ENCODE measurements around the gene CD74. TPM values are rescaled to one million over a fixed set of nuclear protein-coding genes. Genes with fewer than 3 reads are reported as not detected.

Gene CD74
- total RNA-seq, 1 donor from 2014 or later = 34.1 TPM

DNA sequence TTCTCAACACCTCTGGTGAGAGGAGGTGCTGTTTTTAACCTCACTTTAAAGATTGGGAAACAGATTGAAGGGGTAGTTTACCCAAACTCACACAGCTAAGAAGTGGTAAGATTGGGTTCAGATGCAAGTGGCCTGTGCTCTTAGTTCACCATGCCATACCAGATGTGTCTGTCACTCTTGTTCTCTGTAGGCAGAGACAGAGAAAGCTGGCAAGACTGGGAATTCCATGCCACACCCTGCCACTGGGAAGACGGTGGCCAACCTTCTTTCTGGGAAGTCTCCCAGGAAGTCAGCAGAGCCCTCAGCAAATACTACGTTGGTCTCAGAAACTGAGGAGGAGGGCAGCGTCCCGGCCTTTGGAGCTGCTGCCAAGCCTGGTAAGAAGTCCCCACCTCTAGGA is 44.2 kb downstream of the CD74 start:
- no peak for DNase-seq (ENCODE audit: extremely low read depth, low read depth, low spot score)

DNA sequence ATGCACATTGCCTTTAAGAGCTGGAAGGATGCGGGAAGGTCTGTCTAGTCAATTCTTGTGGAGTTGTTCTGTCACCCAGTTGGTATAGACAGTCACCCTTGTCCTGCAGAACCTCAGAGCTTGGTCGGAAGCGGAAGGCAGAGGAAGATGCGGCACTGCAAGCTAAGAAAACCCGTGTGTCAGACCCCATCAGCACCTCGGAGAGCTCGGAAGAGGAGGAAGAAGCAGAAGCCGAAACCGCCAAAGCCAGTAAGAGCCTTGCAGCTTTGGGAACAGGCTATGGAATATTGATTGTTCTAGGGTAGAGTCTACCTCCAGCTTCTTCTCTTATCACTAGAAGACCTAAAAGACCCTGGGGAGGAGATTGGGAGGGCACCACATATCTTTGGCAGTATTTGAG is 48.7 kb downstream of the CD74 start:
- no peak for DNase-seq (ENCODE audit: extremely low read depth, low read depth, low spot score)

DNA sequence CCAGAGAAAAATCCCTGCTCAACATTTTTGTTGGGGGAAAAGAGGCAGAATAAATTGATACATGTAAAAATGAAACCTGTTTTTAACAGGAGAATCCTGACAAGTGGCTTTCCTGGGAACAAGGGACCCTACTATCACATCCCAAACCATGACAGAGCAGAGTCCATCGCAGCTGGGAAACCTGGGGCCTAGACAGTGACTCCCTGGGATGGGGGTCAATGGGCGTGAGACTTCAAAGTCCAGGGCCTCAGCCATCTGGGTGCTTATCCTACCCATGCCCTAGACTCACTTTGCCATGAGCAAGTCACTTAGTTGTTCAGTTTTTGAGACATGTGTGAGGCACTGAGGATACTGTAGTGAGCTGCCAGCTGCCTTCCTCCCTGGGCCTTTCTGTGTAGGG is 49.5 kb downstream of the CD74 start:
- DNase-seq (ENCODE audit: extremely low read depth, low read depth, low spot score) = no peak

DNA sequence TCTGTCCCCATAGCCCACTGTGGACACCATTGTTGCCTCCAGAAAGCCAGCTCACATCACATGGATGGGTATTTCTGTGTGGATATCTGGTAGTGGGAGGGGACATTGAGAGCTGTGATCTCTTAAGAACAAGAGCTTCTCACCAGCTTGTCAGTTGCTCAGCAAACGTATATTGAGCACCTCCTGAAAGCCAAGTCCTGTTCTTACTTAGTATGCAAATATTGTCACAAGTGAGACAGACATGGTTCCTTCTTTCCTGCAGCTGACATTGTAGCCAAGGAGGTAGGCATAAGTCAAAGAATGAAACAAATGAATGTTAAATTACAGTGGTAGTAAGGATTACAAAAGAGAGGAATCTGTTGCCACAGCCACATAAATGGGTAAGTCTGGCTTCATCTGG is 51.4 kb downstream of the CD74 start:
- no peak for DNase-seq (ENCODE audit: extremely low read depth, low read depth, low spot score)

DNA sequence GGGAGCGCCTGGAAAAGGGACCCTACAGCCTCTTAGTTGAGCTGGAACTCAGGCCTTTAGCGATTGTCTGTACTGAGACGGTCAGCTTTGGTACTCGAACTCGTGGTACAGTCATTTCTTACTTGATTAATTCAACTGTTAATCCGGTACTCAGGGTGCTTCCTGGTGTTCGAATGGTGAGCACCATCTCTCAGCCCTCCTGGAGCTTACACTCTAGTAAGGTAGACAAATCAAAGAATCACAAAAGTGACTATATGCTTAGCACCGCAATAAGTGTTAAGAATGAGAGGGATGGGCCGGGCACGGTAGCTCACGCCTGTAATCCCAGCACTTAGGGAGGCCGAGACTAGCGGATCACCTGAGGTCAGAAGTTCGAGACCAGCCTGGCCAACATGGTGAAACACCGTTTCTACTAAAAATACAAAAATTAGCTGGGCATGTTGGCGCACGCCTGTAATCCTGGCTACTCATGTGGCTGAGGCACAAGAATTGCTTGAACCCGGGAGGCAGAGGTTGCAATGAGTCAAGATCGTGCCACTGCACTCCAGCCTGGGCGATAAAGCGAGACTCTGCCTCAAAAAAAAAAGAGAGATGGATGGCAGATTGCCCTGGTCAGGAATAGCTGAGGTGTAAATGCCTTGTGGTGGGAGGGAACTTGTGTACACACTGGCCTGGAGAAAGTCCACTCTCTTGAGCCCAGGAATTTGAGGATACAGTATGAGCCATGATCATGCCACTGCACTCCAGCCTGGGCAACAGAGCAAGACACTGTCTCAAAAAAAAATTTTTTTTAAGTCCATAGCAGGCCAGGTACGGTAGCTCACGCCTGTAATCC is 54.2 kb downstream of the CD74 start:
- no peak for DNase-seq (ENCODE audit: extremely low read depth, low read depth, low spot score)

DNA sequence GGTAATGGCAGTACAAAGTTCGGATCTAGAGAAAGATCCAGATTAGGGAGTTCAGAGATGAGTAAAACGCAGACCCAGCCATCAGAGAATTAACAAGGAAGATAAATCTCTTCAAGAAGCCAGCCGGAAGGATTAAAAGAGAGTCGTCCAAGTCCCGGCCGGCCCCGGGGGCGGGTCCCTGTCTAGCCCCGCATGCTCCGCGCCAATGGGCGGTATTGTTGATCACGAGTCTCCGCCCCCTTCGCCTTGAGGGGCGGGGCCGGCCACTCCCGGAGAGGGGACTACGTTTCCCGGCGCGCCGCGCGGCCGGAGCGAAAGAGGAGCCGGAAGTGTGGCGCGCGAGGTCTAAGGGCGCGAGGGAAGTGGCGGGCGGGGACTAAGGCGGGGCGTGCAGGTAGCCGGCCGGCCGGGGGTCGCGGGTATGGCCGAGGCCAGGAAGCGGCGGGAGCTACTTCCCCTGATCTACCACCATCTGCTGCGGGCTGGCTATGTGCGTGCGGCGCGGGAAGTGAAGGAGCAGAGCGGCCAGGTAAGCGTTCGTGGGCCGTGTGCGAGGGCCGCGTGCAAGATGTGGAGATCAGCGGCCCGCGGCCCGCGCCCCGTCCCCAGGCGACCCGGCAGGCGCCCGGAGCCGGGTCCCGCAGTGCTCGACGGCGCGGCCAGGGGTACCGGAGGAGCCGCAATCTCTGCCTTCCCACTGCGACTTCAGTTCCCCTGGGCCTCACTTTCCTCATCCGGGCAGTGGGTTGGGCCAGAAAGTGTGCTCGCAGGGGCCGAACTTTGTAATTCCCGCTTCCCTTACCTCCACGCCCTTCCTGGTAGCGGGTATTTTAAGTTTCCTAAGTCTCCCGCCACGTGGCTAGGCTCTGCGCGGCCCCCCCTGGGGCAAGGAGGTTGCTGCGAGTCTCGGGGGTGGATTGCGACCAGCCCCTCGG is 55.1 kb downstream of the CD74 start, which contains the start of gene TCOF1:
TSS of gene TCOF1 (plus strand) at position 372 of the 935 bp plus-strand sequence. CDS start at position 422, 50 bp downstream.
- DNase-seq (ENCODE audit: extremely low read depth, low read depth, low spot score) = peak; percentile 31

DNA sequence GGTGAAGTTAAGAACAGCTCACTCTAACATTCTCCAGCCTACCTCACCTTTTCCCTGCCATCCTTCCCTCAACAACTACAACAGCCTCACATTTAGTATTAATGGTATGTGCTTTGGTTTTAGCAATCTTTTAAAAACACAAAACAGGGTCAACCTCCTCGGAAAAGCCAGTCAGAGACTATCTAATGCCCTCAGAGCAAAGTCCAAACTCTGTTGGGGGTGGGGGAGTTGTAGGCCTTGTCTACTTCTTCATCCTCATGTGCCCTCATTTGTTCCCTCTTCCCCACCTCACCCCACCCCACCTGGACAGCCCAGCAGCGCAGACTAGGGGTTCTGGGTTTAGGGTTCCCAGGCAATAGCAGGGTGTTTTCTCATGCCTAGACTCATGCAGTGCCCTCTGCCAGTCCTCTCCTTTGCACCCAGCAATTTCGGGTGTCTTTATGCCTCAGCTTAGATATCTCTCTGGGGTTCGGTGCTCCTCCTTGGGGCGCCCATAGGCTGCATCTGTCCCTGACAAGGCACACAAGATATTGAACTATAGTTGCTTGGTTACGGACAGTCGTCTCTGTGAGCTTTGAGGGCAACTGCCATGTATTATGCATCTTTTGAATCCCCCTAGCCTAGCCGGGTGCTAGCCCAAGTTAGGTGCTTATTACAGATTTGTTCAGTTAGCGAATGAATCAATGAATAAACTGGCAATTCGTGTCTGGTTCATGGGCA is 56.0 kb downstream of the CD74 start:
- DNase-seq (ENCODE audit: extremely low read depth, low read depth, low spot score) = no peak

DNA sequence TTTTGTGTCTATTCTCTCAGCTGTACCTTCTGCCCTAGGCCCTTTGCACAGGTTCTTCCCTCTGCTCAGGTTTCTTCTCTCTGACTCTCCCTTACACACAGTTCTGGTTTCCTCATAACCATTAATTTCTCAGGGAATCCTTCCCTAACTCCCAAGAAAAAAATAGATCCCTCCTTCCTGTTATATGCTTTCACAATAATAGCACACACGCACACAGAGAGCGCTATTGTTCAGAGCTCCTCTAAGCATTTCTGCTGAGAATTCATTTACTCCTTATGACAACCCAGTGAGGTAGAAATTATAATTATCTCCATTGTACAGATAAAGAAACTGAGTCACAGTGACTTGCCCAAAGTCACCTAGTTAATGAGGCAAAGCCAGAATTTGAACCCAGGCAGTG is 56.9 kb downstream of the CD74 start:
- DNase-seq (ENCODE audit: extremely low read depth, low read depth, low spot score) = no peak

DNA sequence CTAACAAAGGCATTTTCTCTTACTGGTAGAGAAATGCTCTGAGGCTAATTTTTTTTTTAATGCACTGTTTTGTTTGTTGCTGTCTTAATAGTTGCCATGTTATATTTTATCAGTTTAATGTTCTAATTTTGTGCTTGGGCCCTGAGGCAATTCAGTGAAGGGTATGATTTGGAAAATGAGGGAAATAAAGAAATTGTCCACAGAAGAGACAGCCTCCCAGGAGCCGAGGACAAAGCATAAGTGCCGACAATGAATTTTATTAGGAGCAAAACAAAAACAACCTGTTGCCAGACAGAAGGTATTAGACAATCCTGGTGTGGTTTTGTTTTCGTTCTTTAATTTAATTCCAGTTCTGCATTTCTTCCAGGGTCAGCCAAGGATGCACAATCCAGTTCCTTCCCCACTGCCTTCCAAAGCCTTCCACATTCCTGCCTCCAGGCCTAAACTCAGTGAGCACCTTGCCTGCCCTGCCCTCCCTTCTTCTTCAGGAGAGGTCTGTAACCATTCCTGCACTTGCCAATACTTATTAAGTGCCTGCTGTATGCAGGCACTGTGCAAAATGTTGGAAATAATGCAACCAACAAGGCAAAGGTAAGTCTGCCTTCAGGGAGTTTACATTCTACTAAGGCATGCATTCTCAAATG is 59.6 kb downstream of the CD74 start:
- DNase-seq (ENCODE audit: extremely low read depth, low read depth, low spot score) = no peak

DNA sequence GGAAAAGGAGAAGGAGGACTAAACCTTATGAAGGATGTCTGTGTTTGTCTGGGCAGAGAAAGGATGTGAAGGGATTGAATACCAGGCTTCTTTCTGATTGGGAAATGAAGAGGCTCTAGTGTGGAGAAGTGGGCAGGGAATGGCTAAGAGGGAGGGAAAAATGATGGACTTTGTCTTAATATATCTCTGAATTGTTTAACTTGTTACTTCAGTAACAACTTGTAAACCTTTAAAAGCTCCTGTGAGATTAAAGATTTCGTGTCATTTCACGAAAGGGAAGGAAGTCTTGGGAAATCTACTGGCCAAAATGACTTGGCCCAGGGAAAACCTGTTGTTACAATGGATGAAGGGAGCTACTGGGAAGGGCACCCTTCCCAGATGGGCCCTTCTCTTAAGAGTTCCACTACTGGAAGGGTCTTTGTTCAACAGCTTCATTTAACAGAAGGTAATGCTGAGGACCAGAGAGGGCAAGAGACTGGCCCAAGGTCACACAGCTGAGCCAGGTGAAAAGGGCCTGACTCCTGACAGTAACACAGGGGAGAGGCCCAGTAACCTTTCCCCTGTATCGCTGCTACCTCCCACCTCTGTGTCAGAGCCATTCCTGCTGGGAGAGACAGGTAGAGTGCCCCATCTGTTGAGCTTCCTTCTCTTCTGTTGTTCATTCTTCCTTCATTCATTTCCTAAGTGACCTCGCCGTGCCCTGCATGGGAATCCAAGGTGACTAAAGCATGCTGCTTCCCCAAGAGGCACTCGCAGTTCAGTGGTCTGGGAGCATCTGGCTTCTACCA is 60.3 kb downstream of the CD74 start:
- no peak for DNase-seq (ENCODE audit: extremely low read depth, low read depth, low spot score)

Other genes with a start within 250 kb of the CD74 start
- gene CDX1, start 246.1 kb downstream of the CD74 start, total RNA-seq = not detected in 2 replicates
- gene SLC6A7, start 222.8 kb downstream of the CD74 start, total RNA-seq = not detected in 2 replicates
- not detected in 2 replicates for gene CAMK2A, start 123.1 kb downstream of the CD74 start, total RNA-seq
- 1.8 and 5.3 TPM in 2 replicates for gene ARSI, start 110.0 kb downstream of the CD74 start, total RNA-seq
- gene TCOF1, start 55.2 kb downstream of the CD74 start, total RNA-seq = 29.1 and 38.2 TPM in 2 replicates
- 1,375 and 2,774 TPM in 2 replicates for gene RPS14, start 36.8 kb upstream of the CD74 start, total RNA-seq
- gene NDST1, start 95.2 kb upstream of the CD74 start, total RNA-seq = 335 and 423 TPM in 2 replicates
- 56.7 and 123 TPM in 2 replicates for gene SYNPO, start 227.8 kb upstream of the CD74 start, total RNA-seq
- gene MYOZ3, start 248.3 kb upstream of the CD74 start, total RNA-seq = 0.53 and 0.93 TPM in 2 replicates

Data from glomerular endothelial cell (primary cell).